Neural crest cell (in vitro differentiated cells): ENCODE results near the gene TRIM43B. TPM values are rescaled to one million over a fixed set of nuclear protein-coding genes. Genes with fewer than 3 reads are reported as not detected.
"Not testable (repeated sequence)": the region's sequence is repeated elsewhere in the genome, so short reads cannot be mapped to it uniquely, and the experiment has no call there.

Source experiments
- DNase-seq: peaks from one replicate; pipeline ENCODE4 v3.0.0; 2021; ENCODE audit warnings: low read depth, mixed read lengths, low spot score
- H3K27ac Mint-ChIP-seq: one replicate; pipeline ENCODE4 v1.8.0; 2021; ENCODE audit warnings: mild to moderate bottlenecking, mixed read lengths; ENCODE audit not compliant: unreplicated experiment
- H3K27me3 Mint-ChIP-seq: 2 replicates; pipeline ENCODE4 v1.8.0; 2021; ENCODE audit warnings: low read depth, mild to moderate bottlenecking, mixed read lengths
- H3K36me3 Mint-ChIP-seq: 2 replicates; pipeline ENCODE4 v1.8.0; 2021; ENCODE audit warnings: low read depth, mild to moderate bottlenecking, mixed read lengths
- H3K4me1 Mint-ChIP-seq: 2 replicates; pipeline ENCODE4 v1.8.0; 2021; ENCODE audit warnings: mixed read lengths
- H3K4me3 Mint-ChIP-seq: one replicate; pipeline ENCODE4 v1.8.0; 2021; ENCODE audit warnings: mild to moderate bottlenecking, mixed read lengths
- H3K9me3 Mint-ChIP-seq: 2 replicates; pipeline ENCODE4 v1.8.0; 2021; ENCODE audit warnings: mixed read lengths
- total RNA-seq: library from RNA; stranded (reverse); gene quantifications from 2 replicates; pipeline ENCODE4 v1.2.1, GENCODE V29; 2021
- TF ChIP-seq, protein P1 (sequence below): fragments of 200-600 bp; sonication (generic); conservative IDR thresholded peaks from 2 replicates; pipeline ENCODE4 v1.5.0; 2021; ENCODE audit warnings: antibody characterized with exemption, mild to moderate bottlenecking

The TRIM43B gene
- total RNA-seq, 1 donor from 2014 or later = not detected

DNA sequence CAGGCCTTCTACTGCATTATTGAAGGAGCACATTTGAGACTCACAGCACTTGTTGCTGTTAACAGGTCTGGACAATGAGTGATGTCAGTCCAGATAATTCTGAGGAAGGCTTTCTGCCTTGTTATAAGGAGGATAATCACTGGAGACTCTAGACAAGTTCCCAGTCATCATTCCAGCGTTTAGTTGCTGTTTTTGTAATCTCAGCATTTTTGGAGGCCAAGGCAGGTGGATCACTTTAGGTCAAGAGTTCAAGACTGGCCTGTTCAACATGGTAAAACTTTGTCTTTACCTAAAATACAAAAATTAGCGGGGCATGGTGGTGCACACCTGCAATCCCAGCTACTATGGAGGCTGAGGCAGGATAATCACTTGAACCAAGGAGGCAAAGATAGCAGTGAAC, 39.6 kb upstream of the TRIM43B start:
- H3K27me3 Mint-ChIP-seq = no peaks in the 10 kb centered on the region
- no peak overlapping the region for H3K4me3 Mint-ChIP-seq
- no peaks in the 10 kb centered on the region for H3K4me1 Mint-ChIP-seq
- no peaks in the 10 kb centered on the region for H3K36me3 Mint-ChIP-seq
- TF ChIP-seq, protein P1, sequence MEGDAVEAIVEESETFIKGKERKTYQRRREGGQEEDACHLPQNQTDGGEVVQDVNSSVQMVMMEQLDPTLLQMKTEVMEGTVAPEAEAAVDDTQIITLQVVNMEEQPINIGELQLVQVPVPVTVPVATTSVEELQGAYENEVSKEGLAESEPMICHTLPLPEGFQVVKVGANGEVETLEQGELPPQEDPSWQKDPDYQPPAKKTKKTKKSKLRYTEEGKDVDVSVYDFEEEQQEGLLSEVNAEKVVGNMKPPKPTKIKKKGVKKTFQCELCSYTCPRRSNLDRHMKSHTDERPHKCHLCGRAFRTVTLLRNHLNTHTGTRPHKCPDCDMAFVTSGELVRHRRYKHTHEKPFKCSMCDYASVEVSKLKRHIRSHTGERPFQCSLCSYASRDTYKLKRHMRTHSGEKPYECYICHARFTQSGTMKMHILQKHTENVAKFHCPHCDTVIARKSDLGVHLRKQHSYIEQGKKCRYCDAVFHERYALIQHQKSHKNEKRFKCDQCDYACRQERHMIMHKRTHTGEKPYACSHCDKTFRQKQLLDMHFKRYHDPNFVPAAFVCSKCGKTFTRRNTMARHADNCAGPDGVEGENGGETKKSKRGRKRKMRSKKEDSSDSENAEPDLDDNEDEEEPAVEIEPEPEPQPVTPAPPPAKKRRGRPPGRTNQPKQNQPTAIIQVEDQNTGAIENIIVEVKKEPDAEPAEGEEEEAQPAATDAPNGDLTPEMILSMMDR = no peak
- no peak overlapping the region for H3K27ac Mint-ChIP-seq
- DNase-seq = no peak
- no peaks in the 10 kb centered on the region for H3K9me3 Mint-ChIP-seq

GRCh38 chr2:95514718-95515117, 30.2 kb upstream of the TRIM43B start:
- TF ChIP-seq, protein P1 = no peak
- DNase-seq = no peak
- Mint-ChIP-seq H3K9me3 (no peaks in the 10 kb centered on the region), H3K27me3 (no peaks in the 10 kb centered on the region), H3K4me3 (no peak overlapping the region), H3K27ac (no peak overlapping the region), H3K4me1 (peaks cover 3% of the 10 kb centered on the region), H3K36me3 (no peaks in the 10 kb centered on the region)

- H3K27ac Mint-ChIP-seq, DNase-seq, H3K4me1 Mint-ChIP-seq, H3K4me3 Mint-ChIP-seq, H3K27me3 Mint-ChIP-seq, H3K9me3 Mint-ChIP-seq, H3K36me3 Mint-ChIP-seq: not testable (repeated sequence)
These were observed 29.7 kb upstream of the TRIM43B start for GRCh38 chr2:95514226-95514625.

GRCh38 chr2:95509408-95509807, 24.9 kb upstream of the TRIM43B start:
- DNase-seq = no peak
- no peak overlapping the region for H3K4me3 Mint-ChIP-seq
- no peaks in the 10 kb centered on the region for H3K4me1 Mint-ChIP-seq
- H3K9me3 Mint-ChIP-seq = no peaks in the 10 kb centered on the region
- H3K36me3 Mint-ChIP-seq = no peaks in the 10 kb centered on the region
- no peak overlapping the region for H3K27ac Mint-ChIP-seq
- TF ChIP-seq, protein P1 = no peak
- H3K27me3 Mint-ChIP-seq = no peaks in the 10 kb centered on the region

DNA sequence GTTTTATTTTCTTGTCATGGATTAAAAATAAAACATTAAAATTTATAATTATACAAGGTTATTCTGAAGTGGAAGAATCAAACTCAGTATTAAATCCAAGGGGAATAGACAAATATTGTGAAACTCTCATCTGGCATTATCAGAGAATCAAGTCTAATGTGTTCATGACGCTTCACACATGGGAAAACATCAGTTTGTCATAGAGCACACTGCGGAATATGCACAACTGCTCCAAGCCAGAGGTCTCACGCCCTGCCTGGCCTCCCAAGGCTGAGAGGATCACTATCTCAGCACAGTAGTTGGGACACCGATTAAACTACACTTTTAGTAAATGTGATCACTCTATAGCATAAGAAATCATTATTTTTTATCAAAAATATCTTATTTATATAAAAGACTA, 20.7 kb upstream of the TRIM43B start:
- no peak overlapping the region for H3K27ac Mint-ChIP-seq
- H3K27me3 Mint-ChIP-seq = no peaks in the 10 kb centered on the region
- no peak overlapping the region for H3K4me3 Mint-ChIP-seq
- no peak for DNase-seq
- H3K4me1 Mint-ChIP-seq = no peaks in the 10 kb centered on the region
- H3K9me3 Mint-ChIP-seq = no peaks in the 10 kb centered on the region
- no peaks in the 10 kb centered on the region for H3K36me3 Mint-ChIP-seq
- TF ChIP-seq, protein P1 = no peak

GRCh38 chr2:95500854-95501253, 16.3 kb upstream of the TRIM43B start:
- TF ChIP-seq, protein P1 = no peak
- Mint-ChIP-seq H3K27me3 (no peaks in the 10 kb centered on the region), H3K27ac (no peak overlapping the region), H3K4me3 (no peak overlapping the region), H3K36me3 (no peaks in the 10 kb centered on the region), H3K9me3 (no peaks in the 10 kb centered on the region), H3K4me1 (no peaks in the 10 kb centered on the region)
- DNase-seq = no peak

DNA sequence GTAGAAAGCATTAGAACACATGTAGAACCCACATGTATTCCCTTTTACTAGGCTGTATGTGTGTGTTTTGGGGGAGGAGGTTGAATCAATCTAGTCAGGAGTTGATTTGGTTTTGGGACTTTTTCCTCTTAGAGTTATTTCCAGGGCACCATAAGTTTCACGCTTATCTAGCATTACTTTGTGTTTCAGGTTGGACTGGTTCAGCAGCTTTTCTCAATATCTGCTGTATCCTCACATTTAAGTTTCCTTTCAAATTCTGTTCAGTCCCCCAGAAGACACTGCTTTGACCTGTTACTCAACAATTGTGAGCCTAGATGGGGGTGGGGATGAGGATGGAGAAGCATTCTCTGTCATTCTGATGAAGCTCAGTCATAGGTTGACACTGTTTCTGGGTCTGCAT, 7.5 kb upstream of the TRIM43B start:
- not testable (repeated sequence) for H3K27me3 Mint-ChIP-seq, H3K4me1 Mint-ChIP-seq, H3K4me3 Mint-ChIP-seq, DNase-seq, H3K36me3 Mint-ChIP-seq, H3K9me3 Mint-ChIP-seq, H3K27ac Mint-ChIP-seq

GRCh38 chr2:95475025-95475424, 9.5 kb downstream of the TRIM43B start:
- H3K27ac Mint-ChIP-seq, H3K36me3 Mint-ChIP-seq, H3K27me3 Mint-ChIP-seq, H3K9me3 Mint-ChIP-seq, H3K4me1 Mint-ChIP-seq, H3K4me3 Mint-ChIP-seq, DNase-seq: not testable (repeated sequence)

DNA sequence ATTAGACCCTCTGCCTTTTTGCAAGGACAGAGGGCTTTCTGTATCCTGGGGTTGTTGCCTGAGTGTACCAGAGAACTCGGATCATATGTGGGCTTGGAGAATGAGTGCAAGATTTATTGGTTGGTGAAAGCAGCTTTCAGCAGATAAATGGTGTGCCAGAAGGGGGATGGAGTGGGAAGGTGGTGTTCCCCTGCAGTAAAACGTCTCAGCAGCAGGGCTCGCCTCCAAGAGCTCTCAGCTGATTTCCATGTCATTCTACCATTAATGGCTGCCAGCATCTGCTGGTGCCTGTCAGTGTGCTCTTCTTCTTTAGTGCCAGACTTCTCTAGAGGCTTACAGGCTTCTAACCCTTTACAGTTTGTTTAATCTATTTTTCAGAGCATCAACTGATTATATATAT, 16.6 kb downstream of the TRIM43B start:
- not testable (repeated sequence) for H3K4me3 Mint-ChIP-seq, H3K27ac Mint-ChIP-seq, DNase-seq, H3K27me3 Mint-ChIP-seq, H3K4me1 Mint-ChIP-seq, H3K36me3 Mint-ChIP-seq, H3K9me3 Mint-ChIP-seq

DNA sequence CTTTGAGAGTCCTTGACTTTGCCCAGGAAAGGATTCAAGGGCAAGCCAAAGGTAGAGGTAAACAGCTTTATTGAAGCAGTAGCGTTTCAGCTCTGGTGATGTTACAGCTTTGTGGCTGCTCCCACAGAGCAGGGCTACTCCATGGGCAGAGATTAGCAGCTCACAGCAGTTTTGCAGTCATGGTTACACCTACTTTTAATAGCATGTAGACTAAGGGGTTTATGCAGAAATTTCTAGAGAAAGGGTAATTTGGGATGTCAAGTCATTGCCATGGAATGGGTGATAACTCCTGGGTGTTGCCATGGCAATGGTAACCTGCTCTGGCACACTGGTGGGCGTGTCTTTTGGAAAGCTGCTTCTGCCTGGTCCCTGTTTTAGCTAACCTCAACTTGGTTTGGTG, 18.0 kb downstream of the TRIM43B start:
- H3K9me3 Mint-ChIP-seq, H3K36me3 Mint-ChIP-seq, H3K27me3 Mint-ChIP-seq, H3K4me1 Mint-ChIP-seq, DNase-seq, H3K27ac Mint-ChIP-seq, H3K4me3 Mint-ChIP-seq: not testable (repeated sequence)
